Activated T-helper 9 cell treated with anti-CD3 and anti-CD28 coated beads, Interleukin-2, amount 50 U/mL, for 16 hours (primary cell): Measurements from ENCODE around the gene METTL22.
A peak's percentile ranks its signal among the peaks of the same experiment; 100 is the strongest.

Experiments
- DNase-seq: peaks from one replicate; pipeline ENCODE4 v3.0.0-alpha.2; 2020; ENCODE audit warnings: low read depth

The METTL22 gene

GRCh38 chr16:8668113-8668512 is 46.6 kb downstream of the METTL22 start:
- no peak for DNase-seq

GRCh38 chr16:8669481-8669880 is 48.0 kb downstream of the METTL22 start:
- no peak for DNase-seq

- no peak for DNase-seq
Measured at GRCh38 chr16:8670014-8670560, 48.6 kb downstream of the METTL22 start.

GRCh38 chr16:8673611-8674412 is 52.3 kb downstream of the METTL22 start:
- DNase-seq: no peak

- DNase-seq: peak; percentile 83
Measured at GRCh38 chr16:8674413-8675022, 53.0 kb downstream of the METTL22 start, which contains the start of gene ABAT. Gene ABAT, plus strand, starts transcription at chr16:8674617. Its CDS starts 61,123 bp downstream, at chr16:8735740.

GRCh38 chr16:8675183-8676159 is 54.0 kb downstream of the METTL22 start:
- peak; percentile 43 for DNase-seq

GRCh38 chr16:8676160-8676547 is 54.7 kb downstream of the METTL22 start:
- DNase-seq: no peak

GRCh38 chr16:8676737-8677375 is 55.4 kb downstream of the METTL22 start:
- no peak for DNase-seq

- no peak for DNase-seq
Measured at GRCh38 chr16:8677481-8677880, 56.0 kb downstream of the METTL22 start.

- DNase-seq: no peak
Measured at GRCh38 chr16:8678068-8678927, 56.8 kb downstream of the METTL22 start.

GRCh38 chr16:8679151-8679550 is 57.7 kb downstream of the METTL22 start:
- no peak for DNase-seq

GRCh38 chr16:8682551-8683259 is 61.2 kb downstream of the METTL22 start:
- DNase-seq: no peak

- DNase-seq: no peak
Measured at GRCh38 chr16:8683640-8684039, 62.1 kb downstream of the METTL22 start.

GRCh38 chr16:8685617-8686016 is 64.1 kb downstream of the METTL22 start:
- DNase-seq: no peak

- no peak for DNase-seq
Measured at GRCh38 chr16:8686031-8686621, 64.6 kb downstream of the METTL22 start.

GRCh38 chr16:8686879-8687278 is 65.4 kb downstream of the METTL22 start:
- DNase-seq: no peak

- no peak for DNase-seq
Measured at GRCh38 chr16:8689686-8690085, 68.2 kb downstream of the METTL22 start.

- no peak for DNase-seq
Measured at GRCh38 chr16:8691728-8692127, 70.2 kb downstream of the METTL22 start.
